IPS-15b (cell line): Measurements from ENCODE around the gene MIPOL1.
"Not testable (repeated sequence)": the region's sequence is repeated elsewhere in the genome, so short reads cannot be mapped to it uniquely, and the experiment has no call there.

ENCODE experiments used
- H3K27me3 ChIP-seq: one replicate; pipeline ENCODE4 v1.6.1; 2013; ENCODE audit warnings: low read length; ENCODE audit not compliant: control insufficient read depth, insufficient read depth
- H3K36me3 ChIP-seq: one replicate; pipeline ENCODE4 v1.6.1; 2013; ENCODE audit warnings: low read length; ENCODE audit not compliant: control insufficient read depth, insufficient read depth
- H3K4me1 ChIP-seq: one replicate; pipeline ENCODE4 v1.6.1; 2013; ENCODE audit warnings: mild to moderate bottlenecking, low read length; ENCODE audit not compliant: control insufficient read depth, insufficient read depth
- H3K4me3 ChIP-seq: one replicate; pipeline ENCODE4 v1.5.1; 2013; ENCODE audit warnings: low read depth, low read length
- H3K9ac ChIP-seq: one replicate; pipeline ENCODE4 v1.6.1; 2013; ENCODE audit warnings: low read depth, mild to moderate bottlenecking, low read length
- H3K9me3 ChIP-seq: one replicate; pipeline ENCODE4 v1.6.1; 2013; ENCODE audit warnings: mild to moderate bottlenecking, low read length; ENCODE audit not compliant: control insufficient read depth, insufficient read depth

Gene MIPOL1

DNA sequence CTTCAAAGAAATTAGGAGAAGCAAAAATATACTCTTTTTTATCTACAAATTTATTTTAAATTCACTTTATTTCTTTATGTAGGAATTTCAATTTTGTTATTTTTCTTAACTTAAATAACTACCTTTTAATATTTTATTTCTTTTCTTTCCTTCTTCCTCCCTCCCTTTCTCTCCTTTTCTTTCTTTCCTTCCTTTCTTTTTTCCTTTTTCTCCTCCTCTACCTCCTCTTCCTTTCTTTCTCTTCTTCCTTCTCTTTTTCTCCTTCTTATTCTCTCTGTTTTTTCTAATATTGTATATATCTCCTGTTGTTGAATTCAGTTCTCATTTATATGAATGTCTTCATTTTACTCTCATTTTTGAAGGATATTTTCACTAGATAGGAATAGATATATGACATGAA is 127.6 kb downstream of the MIPOL1 start:
- no peaks in the 10 kb centered on the region for H3K4me1 ChIP-seq
- H3K36me3 ChIP-seq, result no peaks in the 10 kb centered on the region
- H3K9ac ChIP-seq, result no peak overlapping the region
- no peak overlapping the region for H3K4me3 ChIP-seq
- no peaks in the 10 kb centered on the region for H3K9me3 ChIP-seq
- H3K27me3 ChIP-seq, result no peaks in the 10 kb centered on the region

DNA sequence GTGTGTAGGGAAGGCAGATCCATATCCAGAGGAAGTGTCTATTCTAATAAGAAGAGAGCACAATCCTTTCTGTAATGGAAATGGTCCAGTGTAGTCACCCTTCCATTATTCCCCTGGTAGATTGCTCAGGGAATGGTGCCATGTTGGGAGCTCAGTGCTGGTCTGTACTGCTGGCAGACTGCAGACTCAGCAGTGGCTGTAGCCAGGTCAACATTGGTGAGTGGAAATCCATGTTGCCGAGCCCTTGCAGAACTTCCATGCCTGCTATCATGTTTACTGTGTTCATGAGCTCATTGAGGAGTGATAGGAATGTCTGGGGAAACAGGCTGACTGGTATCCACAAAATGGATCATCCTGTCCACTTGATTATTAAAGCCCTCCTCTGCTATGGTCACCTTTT is 128.7 kb downstream of the MIPOL1 start:
- H3K4me3 ChIP-seq, result no peak overlapping the region
- H3K27me3 ChIP-seq, result no peaks in the 10 kb centered on the region

DNA sequence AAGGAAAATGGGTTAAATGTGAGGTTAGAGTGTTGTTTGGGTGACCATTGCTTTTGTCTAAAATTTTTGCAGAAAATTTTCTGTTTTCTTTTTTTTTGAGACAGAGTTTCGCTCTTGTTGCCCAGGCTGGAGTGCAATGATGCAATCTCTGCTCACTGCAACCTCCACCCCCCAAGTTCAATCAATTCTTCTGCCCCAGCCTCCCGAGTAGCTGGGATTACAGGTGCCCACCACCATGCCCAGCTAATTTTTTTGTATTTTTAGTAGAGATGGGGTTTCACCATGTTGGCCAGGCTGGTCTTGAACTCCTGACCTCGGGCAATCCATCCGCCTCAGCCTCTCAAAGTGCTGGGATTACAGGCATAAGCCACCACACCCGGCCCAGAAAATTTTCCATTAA is 130.2 kb downstream of the MIPOL1 start:
- H3K36me3 ChIP-seq, H3K27me3 ChIP-seq, H3K9me3 ChIP-seq, H3K4me3 ChIP-seq, H3K4me1 ChIP-seq, H3K9ac ChIP-seq: not testable (repeated sequence)

More for the DNA sequence above, 128.7 kb downstream of the MIPOL1 start:
- no peak overlapping the region for H3K9ac ChIP-seq
- no peaks in the 10 kb centered on the region for H3K4me1 ChIP-seq
- no peaks in the 10 kb centered on the region for H3K9me3 ChIP-seq
- no peaks in the 10 kb centered on the region for H3K36me3 ChIP-seq

DNA sequence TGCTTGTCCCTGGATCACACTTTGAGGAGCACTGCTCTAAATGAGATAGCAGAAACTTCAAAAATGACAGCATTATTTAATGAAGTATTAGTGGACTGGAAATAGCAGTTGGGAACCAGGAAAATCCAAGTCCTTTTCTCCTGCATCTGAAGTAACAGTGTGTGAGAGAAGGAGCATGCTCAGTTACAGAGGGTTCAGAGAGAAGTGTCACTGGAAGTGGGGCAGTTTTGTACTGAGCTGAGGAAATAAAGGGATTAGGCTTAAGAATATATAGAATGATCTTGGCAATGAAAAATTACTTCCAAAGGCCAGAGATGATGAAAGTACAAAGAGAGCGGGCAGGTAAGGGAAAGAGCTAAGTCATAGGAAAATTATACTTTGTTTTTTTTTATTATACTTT is 130.9 kb downstream of the MIPOL1 start:
- Histone ChIP-seq H3K9me3 (no peaks in the 10 kb centered on the region), H3K27me3 (no peaks in the 10 kb centered on the region), H3K4me3 (no peak overlapping the region), H3K9ac (no peak overlapping the region), H3K36me3 (no peaks in the 10 kb centered on the region), H3K4me1 (no peaks in the 10 kb centered on the region)

DNA sequence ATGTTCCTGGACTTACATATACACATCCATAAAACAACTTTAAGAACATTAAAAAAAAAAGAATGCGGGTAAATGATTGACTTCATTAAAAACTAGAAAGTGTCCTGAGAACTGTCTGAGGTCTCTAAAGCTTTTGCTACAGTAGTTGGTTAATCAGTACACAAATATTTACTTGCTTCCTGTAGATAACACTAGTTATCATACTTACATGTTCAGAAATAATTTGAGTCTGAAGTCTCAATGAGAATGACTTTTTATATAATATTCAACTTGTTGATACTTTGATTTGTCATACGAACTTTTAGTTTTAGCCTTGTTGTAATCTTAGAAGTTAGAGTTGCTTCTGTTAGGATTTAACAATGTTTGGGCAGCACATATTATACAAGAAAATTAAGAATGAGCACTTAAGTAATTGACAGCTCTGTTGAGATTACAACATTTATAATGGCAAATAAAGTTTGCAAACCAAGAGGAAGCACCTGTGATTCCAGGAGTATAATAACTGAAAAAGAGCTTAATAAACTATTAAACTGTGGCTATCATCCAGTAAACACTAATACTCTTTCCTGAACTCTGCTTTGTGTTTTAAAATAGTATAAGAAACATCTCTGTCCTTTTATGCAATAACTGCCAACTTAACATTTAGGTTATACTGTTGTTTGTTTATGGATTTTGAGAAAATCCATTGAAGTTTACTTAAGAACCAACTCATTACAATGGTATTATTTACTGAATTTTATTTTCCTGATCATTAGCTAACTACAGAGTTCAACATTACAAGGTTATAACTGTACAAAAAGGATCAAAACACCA is 131.7 kb downstream of the MIPOL1 start:
- H3K4me3 ChIP-seq, result no peak overlapping the region
- no peak overlapping the region for H3K9ac ChIP-seq
- H3K4me1 ChIP-seq, result no peaks in the 10 kb centered on the region
- no peaks in the 10 kb centered on the region for H3K9me3 ChIP-seq
- no peaks in the 10 kb centered on the region for H3K27me3 ChIP-seq
- no peaks in the 10 kb centered on the region for H3K36me3 ChIP-seq

DNA sequence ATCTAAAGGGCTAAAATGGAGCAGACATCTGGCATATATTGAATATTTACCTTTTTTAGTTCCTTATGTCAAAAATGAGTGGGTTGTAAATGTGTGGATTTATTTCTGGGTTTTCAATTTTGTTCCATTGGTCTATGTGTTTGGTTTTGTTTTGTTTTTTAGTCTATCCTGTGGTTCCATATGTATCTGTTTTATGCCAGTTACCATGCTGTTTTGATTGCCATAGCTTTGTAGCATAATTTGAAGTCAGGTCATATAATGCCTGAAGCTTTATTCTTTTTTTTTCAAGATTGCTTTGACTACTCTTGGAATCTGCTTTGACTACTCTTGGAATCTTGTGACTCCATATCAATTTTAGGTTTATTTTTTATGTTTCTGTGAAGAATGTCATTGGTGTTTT is 133.2 kb downstream of the MIPOL1 start:
- no peaks in the 10 kb centered on the region for H3K36me3 ChIP-seq
- H3K4me1 ChIP-seq, result no peaks in the 10 kb centered on the region
- no peaks in the 10 kb centered on the region for H3K27me3 ChIP-seq
- H3K4me3 ChIP-seq, result no peak overlapping the region
- no peak overlapping the region for H3K9ac ChIP-seq
- no peaks in the 10 kb centered on the region for H3K9me3 ChIP-seq

DNA sequence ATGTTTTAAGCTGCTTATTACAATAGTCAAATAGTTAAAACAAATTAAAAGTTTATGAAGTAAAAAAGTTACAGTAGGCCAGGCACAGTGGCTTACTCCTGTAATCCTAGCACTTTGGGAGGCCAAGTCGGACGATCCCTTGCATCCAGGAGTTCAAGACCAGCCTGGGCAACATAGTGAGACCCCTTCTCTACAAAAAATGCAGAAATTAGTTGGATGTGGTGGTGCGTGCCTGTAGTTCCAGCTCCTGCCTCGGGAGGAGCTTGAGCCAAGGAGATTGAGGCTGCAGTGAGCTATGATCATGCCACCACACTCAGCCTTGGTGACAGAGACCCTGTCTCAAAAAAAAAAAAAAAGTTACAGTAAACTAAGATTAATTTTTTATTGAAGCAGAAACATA is 142.6 kb downstream of the MIPOL1 start:
- no peaks in the 10 kb centered on the region for H3K9me3 ChIP-seq
- no peak overlapping the region for H3K4me3 ChIP-seq
- no peaks in the 10 kb centered on the region for H3K27me3 ChIP-seq
- H3K36me3 ChIP-seq, result no peaks in the 10 kb centered on the region
- no peaks in the 10 kb centered on the region for H3K4me1 ChIP-seq
- H3K9ac ChIP-seq, result no peak overlapping the region

DNA sequence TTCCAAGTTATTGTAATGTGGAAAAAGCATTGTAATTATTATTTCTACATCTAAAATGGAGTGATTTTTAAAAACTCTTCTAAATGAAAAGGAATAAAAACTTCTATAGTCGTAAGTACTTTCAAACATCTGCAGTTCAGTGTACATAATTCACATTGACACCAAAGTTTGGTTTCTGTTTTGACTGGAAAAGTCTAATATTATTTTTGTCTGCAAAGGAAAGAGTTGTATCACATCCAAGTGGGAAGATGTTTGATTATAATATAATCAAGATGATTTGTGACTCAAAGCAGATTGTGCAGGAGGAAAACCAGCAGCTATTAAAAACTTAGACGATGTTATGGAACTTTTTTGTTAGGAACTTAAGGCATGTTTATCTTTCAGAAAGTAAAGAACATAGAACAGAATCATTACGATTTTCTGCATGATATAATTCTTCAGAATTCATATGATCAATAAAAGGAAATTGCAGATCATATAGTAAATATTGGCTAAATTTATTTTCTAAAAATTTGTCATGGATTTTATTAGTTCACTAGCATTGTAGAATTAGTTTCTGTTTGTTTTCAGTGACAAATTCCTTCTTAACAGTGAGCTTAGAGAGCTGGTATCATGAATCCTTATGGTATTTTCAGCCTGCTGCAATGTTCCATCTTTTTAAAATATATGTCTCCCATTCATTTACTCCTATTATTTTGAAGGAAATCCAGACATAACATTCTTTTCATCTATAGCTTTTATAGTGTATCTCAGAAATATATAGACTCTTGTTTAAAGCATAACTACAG is 145.8 kb downstream of the MIPOL1 start:
- Histone ChIP-seq H3K27me3 (no peaks in the 10 kb centered on the region), H3K36me3 (no peaks in the 10 kb centered on the region), H3K4me3 (no peak overlapping the region), H3K9me3 (no peaks in the 10 kb centered on the region), H3K4me1 (no peaks in the 10 kb centered on the region), H3K9ac (no peak overlapping the region)

DNA sequence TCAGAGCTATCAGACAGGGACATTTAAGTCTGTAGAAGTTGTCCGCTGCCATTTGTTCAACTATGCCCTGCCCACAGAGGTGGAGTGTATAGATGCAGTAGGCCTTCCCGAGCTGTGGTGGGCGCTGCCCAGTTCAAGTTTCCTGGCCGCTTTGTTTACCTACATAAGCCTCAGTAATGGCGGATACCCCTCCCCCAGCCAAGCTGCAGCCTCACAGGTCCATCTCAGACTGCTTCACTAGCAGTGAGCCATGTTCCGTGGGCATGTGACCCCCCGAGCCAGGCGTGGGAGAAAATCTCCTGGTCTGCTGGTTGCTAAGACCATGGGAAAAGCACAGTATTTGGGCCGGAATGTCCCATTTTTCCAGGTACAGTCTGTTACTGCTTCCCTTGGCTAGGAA is 165.9 kb downstream of the MIPOL1 start:
- no peak overlapping the region for H3K4me3 ChIP-seq
- H3K36me3 ChIP-seq, result no peaks in the 10 kb centered on the region
- H3K9ac ChIP-seq, result no peak overlapping the region
- no peaks in the 10 kb centered on the region for H3K27me3 ChIP-seq
- no peaks in the 10 kb centered on the region for H3K4me1 ChIP-seq
- no peaks in the 10 kb centered on the region for H3K9me3 ChIP-seq

DNA sequence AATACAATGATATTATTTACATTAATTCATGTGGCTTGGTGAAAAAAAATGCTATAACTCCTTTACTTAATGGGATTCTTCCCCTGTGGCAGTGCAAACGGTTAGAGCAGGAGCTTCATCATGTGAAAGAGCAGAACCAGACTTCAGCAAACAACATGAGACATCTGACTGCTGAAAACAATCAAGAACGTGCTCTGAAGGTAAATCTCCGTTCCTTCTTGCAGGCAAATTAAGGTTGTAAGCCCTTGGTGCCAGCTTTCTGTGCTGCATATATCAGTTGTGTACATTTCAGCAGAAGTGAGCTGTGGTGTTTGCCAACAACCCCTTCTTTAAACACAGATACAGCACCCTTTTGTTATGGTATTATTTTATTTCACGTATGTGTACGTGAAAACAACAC is 171.7 kb downstream of the MIPOL1 start:
- no peak overlapping the region for H3K9ac ChIP-seq

DNA sequence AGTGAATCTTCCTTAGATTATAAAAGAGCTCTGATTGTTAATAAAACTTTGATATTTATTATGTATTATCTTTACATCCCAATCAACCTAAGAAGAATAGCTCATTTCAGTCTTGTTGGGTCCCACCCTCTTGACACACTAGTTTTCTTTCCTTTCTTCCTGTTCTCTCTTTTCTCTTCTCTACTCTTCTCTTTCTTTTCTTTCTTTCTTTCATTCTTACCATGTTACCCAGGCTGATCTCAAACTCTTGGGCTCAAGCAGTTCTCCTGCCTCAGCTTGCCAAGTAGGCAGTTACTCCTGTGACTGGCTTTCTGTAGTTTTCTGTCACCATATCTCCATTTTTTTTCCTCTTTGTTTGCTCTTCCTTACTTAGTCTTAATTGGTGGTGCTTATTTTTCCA is 177.8 kb downstream of the MIPOL1 start:
- Histone ChIP-seq H3K27me3 (no peaks in the 10 kb centered on the region), H3K36me3 (no peaks in the 10 kb centered on the region), H3K4me1 (no peaks in the 10 kb centered on the region), H3K9me3 (no peaks in the 10 kb centered on the region), H3K4me3 (no peak overlapping the region), H3K9ac (no peak overlapping the region)

More for the DNA sequence above, 171.7 kb downstream of the MIPOL1 start:
- Histone ChIP-seq H3K36me3 (no peaks in the 10 kb centered on the region), H3K4me1 (no peaks in the 10 kb centered on the region), H3K27me3 (no peaks in the 10 kb centered on the region), H3K4me3 (no peak overlapping the region), H3K9me3 (no peaks in the 10 kb centered on the region)
